GM12878 (cell line): ENCODE results near the gene ZNF431. TPM values are rescaled to one million over a fixed set of nuclear protein-coding genes. Genes with fewer than 3 reads are reported as not detected.

Experiments
- ATF7 ChIP-seq: fragments of 450-650 bp; IDR thresholded peaks from 2 replicates; pipeline ENCODE4 v1.6.1; 2016; ENCODE audit warnings: low read depth, mild to moderate bottlenecking
- CHD1 ChIP-seq: IDR thresholded peaks from 2 replicates; pipeline ENCODE4 v1.6.1; 2012; ENCODE audit warnings: low read depth, low read length, improper control_type of control experiment
- IRF4 ChIP-seq: IDR thresholded peaks from 2 replicates; pipeline ENCODE4 v1.6.1; 2011; ENCODE audit warnings: low read depth, low read length
- JUND ChIP-seq: IDR thresholded peaks from 2 replicates; pipeline ENCODE4 v1.6.1; 2012; ENCODE audit warnings: low read depth, mild to moderate bottlenecking, low read length, improper control_type of control experiment, moderate library complexity
- SP1 ChIP-seq: IDR thresholded peaks from one replicate; pipeline ENCODE4 v1.6.1; 2011; ENCODE audit warnings: low read depth, low read length
- TARDBP ChIP-seq: IDR thresholded peaks from 2 replicates; pipeline ENCODE4 v1.6.1; 2016; ENCODE audit warnings: borderline replicate concordance
- polyA plus RNA-seq, 11 experiments: library from polyadenylated mRNA; depleted of rRNA in 4 of 11; unstranded in 6 of 11; stranded (reverse) in 5 of 11; fragments of >200 nt; fragmentation: Nextera tagmentation in 4 of 11; fragmentation: Illumina TruSeq in 1 of 11; extraction: Ambion mirVana in 4 of 11; extraction: Trizol in 1 of 11; gene quantifications; 1 replicate in 1 of 11; 2 replicates in 10 of 11; pipeline versions ENCODE4 v1.2.1 to v1.2.3, GENCODE V29; 2011 to 2016; ENCODE audit warnings: inconsistent platforms in 2 of 11, missing spikeins in 2 of 11, low read depth in 1 of 11
- total RNA-seq, 4 experiments: library from RNA; depleted of rRNA in 3 of 4; stranded (reverse); fragments of >200 nt in 3 of 4; fragmentation: Illumina TruSeq in 1 of 4; extraction: Trizol in 1 of 4; gene quantifications; 2 replicates each; pipeline versions ENCODE4 v1.2.1 to v1.2.3, GENCODE V29; 2013 to 2021
- TF ChIP-seq, protein P1 (sequence below): fragments of 450-650 bp; IDR thresholded peaks from 2 replicates; pipeline ENCODE4 v1.6.1; 2016; ENCODE audit warnings: mild to moderate bottlenecking, moderate library complexity, borderline replicate concordance
- TF ChIP-seq, protein P2 (sequence below): fragments of 450-650 bp; IDR thresholded peaks from 2 replicates; pipeline ENCODE4 v1.6.1; 2017; ENCODE audit warnings: mild to moderate bottlenecking, low read depth, inconsistent platforms; ENCODE audit not compliant: poor library complexity, severe bottlenecking

ZNF431 gene
- total and polyA plus RNA-seq, 10 of the 15 experiments (the other 5 are each of a cell fraction or from before 2014, with no cell fraction given): 2.5 to 18.7 (median 10.0) TPM

DNA sequence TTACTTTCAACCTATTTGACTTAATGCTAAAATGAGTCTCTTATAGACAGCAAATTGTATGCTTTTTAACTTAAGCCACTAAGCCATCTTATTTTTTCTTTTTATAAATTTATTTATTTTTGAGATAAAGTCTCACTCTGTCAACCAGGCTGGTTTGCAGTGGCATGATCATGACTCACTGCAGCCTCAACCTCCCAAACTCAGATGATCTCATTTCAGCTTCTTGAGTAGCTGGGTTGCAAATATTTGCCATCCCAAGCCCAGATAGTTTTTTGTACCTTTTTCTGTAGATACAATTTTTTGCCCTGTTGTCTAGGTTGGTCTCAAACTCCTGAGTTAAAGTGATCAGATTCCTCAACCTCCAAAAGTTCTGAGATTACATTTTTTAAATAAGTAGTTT, 32.7 kb upstream of the ZNF431 start (continued):
- TF ChIP-seq, protein P1, sequence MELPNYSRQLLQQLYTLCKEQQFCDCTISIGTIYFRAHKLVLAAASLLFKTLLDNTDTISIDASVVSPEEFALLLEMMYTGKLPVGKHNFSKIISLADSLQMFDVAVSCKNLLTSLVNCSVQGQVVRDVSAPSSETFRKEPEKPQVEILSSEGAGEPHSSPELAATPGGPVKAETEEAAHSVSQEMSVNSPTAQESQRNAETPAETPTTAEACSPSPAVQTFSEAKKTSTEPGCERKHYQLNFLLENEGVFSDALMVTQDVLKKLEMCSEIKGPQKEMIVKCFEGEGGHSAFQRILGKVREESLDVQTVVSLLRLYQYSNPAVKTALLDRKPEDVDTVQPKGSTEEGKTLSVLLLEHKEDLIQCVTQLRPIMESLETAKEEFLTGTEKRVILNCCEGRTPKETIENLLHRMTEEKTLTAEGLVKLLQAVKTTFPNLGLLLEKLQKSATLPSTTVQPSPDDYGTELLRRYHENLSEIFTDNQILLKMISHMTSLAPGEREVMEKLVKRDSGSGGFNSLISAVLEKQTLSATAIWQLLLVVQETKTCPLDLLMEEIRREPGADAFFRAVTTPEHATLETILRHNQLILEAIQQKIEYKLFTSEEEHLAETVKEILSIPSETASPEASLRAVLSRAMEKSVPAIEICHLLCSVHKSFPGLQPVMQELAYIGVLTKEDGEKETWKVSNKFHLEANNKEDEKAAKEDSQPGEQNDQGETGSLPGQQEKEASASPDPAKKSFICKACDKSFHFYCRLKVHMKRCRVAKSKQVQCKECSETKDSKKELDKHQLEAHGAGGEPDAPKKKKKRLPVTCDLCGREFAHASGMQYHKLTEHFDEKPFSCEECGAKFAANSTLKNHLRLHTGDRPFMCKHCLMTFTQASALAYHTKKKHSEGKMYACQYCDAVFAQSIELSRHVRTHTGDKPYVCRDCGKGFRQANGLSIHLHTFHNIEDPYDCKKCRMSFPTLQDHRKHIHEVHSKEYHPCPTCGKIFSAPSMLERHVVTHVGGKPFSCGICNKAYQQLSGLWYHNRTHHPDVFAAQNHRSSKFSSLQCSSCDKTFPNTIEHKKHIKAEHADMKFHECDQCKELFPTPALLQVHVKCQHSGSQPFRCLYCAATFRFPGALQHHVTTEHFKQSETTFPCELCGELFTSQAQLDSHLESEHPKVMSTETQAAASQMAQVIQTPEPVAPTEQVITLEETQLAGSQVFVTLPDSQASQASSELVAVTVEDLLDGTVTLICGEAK: no peak
- TF ChIP-seq TARDBP: no peak
- TF ChIP-seq IRF4: no peak
- TF ChIP-seq ATF7: no peak
- no peak for TF ChIP-seq CHD1
- TF ChIP-seq SP1: no peak
- TF ChIP-seq, protein P2, sequence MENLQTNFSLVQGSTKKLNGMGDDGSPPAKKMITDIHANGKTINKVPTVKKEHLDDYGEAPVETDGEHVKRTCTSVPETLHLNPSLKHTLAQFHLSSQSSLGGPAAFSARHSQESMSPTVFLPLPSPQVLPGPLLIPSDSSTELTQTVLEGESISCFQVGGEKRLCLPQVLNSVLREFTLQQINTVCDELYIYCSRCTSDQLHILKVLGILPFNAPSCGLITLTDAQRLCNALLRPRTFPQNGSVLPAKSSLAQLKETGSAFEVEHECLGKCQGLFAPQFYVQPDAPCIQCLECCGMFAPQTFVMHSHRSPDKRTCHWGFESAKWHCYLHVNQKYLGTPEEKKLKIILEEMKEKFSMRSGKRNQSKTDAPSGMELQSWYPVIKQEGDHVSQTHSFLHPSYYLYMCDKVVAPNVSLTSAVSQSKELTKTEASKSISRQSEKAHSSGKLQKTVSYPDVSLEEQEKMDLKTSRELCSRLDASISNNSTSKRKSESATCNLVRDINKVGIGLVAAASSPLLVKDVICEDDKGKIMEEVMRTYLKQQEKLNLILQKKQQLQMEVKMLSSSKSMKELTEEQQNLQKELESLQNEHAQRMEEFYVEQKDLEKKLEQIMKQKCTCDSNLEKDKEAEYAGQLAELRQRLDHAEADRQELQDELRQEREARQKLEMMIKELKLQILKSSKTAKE: no peak
- TF ChIP-seq JUND: no peak
